Kidney epithelial cell (primary cell): ENCODE results near the gene PKD1L1. TPM values are rescaled to one million over a fixed set of nuclear protein-coding genes. Genes with fewer than 3 reads are reported as not detected.

Source experiments
- DNase-seq: peaks from one replicate; pipeline ENCODE4 v3.0.0-alpha.2; 2010; ENCODE audit warnings: low read depth
- H3K27me3 ChIP-seq: 2 replicates; pipeline ENCODE4 v1.6.0; 2011; ENCODE audit warnings: low read length; ENCODE audit not compliant: control insufficient read depth, insufficient read depth
- H3K36me3 ChIP-seq: 2 replicates; pipeline ENCODE4 v1.5.1; 2011; ENCODE audit warnings: low read length; ENCODE audit not compliant: control insufficient read depth, insufficient read depth
- H3K4me3 ChIP-seq: 2 replicates; pipeline ENCODE4 v1.5.1; 2011; ENCODE audit warnings: low read depth, mild to moderate bottlenecking, control low read depth, low read length
- total RNA-seq: library from RNA; depleted of rRNA; stranded (reverse); fragments of >200 nt; gene quantifications from 2 replicates; pipeline ENCODE4 v1.2.3, GENCODE V29; 2015
- TF ChIP-seq, protein P1 (sequence below): IDR thresholded peaks from 2 replicates; pipeline ENCODE4 v1.5.1; 2011; ENCODE audit warnings: mild to moderate bottlenecking, moderate library complexity, low read length, control low read depth, inconsistent platforms; ENCODE audit not compliant: insufficient read depth, poor library complexity, severe bottlenecking

Gene PKD1L1
- total RNA-seq, 1 donor from 2014 or later: 0.08 TPM

DNA sequence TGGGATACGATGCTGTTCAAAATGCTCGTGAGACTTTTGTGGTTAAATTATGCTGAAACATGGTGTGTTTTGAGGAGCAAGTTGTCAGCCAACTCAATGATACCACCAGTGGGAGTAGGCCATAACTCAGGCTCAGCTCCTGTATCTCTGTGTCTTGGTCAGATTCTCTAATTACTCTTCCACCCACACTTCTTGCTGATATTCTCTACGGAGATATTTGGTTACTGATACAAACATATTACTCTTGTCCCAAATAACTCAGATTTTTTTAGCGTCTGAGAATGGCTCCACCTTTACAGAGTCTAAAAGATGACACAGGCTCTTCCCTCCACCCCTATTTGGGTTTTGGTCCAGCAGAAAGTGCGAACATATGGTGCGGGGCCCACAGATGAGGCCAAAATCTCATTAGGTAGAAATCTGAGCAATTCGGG, 168.9 kb downstream of the PKD1L1 start:
- TF ChIP-seq, protein P1, sequence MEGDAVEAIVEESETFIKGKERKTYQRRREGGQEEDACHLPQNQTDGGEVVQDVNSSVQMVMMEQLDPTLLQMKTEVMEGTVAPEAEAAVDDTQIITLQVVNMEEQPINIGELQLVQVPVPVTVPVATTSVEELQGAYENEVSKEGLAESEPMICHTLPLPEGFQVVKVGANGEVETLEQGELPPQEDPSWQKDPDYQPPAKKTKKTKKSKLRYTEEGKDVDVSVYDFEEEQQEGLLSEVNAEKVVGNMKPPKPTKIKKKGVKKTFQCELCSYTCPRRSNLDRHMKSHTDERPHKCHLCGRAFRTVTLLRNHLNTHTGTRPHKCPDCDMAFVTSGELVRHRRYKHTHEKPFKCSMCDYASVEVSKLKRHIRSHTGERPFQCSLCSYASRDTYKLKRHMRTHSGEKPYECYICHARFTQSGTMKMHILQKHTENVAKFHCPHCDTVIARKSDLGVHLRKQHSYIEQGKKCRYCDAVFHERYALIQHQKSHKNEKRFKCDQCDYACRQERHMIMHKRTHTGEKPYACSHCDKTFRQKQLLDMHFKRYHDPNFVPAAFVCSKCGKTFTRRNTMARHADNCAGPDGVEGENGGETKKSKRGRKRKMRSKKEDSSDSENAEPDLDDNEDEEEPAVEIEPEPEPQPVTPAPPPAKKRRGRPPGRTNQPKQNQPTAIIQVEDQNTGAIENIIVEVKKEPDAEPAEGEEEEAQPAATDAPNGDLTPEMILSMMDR: no peak
- Histone ChIP-seq H3K36me3 (no peaks in the 10 kb centered on the region), H3K27me3 (no peaks in the 10 kb centered on the region), H3K4me3 (no peak overlapping the region)
- no peak for DNase-seq

DNA sequence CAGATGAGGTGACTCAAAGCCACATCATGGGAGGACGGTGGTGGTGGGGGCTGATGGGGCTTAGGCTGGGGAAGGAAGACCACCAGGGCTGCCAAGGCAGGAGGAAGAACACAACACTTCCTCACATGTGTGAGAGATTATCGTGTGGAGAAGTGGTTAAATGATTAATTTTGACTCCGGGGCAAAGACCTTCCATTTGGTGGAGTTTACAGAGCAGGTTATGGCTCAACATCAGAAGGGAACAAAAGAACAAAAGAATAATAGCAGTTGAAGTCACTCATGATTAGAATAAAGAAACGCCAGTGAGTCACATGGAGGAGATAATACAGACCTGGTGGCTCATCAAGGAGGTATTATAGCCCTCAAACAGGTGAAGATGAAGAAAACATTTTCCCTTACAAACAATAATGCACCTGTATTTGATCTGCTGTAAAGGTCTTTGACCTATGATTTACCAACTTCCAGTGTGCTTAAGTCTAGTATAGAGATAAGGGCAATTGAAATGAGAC, 170.1 kb downstream of the PKD1L1 start:
- Histone ChIP-seq H3K27me3 (no peaks in the 10 kb centered on the region), H3K36me3 (no peaks in the 10 kb centered on the region), H3K4me3 (no peak overlapping the region)
- no peak for DNase-seq
- TF ChIP-seq, protein P1: no peak

DNA sequence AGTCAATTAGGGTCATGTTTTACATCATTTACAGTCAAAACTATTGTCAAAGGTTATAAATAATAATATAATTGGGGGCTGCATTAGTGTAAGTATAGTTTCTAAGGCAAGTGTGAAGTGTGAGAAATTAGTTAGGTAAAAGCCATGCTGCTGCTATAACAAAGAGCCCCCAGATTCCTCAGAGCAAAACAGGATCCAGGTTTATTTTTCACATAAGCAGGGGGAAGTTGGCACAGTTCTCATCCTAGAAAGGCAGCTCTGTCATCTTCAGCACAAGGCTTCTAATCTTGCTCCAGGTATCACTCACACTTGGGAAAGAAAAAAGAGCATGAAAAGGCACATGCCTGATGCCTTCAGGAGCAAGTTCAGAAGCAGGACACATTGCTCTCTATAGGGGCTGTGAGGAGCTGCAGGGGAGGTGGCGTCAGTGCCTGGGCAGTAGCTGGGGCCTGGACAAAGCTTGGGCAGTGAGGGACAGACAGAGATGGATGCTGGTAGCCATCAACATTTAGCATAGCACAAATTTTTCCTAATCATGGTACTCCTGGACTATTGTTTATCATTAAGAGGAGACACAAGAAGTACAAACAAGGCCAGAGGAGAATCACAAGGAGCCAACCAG, 170.6 kb downstream of the PKD1L1 start:
- no peak overlapping the region for H3K4me3 ChIP-seq
- DNase-seq: no peak
- TF ChIP-seq, protein P1: no peak
- H3K27me3 ChIP-seq: no peaks in the 10 kb centered on the region
- no peaks in the 10 kb centered on the region for H3K36me3 ChIP-seq

DNA sequence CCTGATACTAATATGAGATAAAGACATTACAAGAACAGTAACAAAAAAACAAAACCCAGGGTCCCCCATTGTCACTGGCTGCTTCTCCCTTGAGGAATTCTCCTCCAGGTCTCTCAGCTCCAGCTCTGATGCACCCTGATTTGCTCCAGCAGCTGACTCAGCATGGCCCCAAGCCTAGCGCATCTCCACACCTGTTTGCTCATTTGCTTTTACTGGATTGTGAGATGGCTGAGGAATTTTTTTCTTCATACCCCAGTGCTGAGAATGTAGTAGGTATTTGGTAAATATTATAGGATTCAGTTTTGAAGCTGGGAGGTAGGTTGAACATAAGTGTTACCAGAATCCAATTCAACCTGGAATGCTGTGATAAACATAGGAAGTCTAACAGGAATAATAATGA, 171.9 kb downstream of the PKD1L1 start:
- no peaks in the 10 kb centered on the region for H3K27me3 ChIP-seq
- DNase-seq: no peak
- TF ChIP-seq, protein P1: no peak
- H3K4me3 ChIP-seq: no peak overlapping the region
- H3K36me3 ChIP-seq: no peaks in the 10 kb centered on the region

DNA sequence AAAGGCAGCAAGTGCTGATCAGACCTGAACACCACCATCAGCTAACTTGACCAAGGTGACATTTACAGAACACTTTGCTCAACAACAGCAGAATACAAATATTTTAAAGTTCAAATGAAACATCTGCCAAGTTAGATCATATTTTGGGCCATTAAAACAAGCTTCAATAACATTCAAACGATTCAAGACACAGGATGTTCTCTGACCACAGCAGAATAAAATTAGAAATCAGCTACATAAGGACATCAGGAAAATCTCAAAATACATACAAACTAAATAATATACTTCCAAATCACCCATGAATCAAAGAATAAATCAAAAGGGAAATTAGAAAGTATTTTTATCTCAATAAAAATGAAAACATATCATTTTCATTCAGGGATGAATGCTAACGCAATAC, 173.0 kb downstream of the PKD1L1 start:
- no peaks in the 10 kb centered on the region for H3K36me3 ChIP-seq
- TF ChIP-seq, protein P1: no peak
- H3K27me3 ChIP-seq: no peaks in the 10 kb centered on the region
- DNase-seq: no peak
- no peak overlapping the region for H3K4me3 ChIP-seq

DNA sequence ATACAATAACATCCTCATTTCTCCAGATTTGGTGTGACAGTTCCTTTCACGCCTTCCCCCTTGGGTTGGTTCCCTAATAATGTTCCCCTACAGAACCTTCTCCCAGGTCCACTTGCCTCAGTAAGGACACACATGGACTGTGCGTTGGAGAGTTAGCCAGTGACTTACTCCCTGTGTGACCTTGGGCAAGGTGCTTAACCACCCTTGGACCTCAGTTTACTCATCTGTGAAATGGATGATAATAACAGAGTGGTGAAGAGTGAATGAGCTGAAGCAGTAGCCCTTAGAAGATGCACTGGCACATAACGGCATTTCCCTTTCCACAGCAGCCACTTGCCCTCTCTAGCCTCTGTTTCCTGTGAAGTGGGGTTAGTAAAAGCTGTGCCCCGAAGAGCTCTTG, 175.8 kb downstream of the PKD1L1 start:
- TF ChIP-seq, protein P1: no peak
- no peaks in the 10 kb centered on the region for H3K27me3 ChIP-seq
- no peaks in the 10 kb centered on the region for H3K36me3 ChIP-seq
- no peak for DNase-seq
- no peak overlapping the region for H3K4me3 ChIP-seq
